ENCODE measurements around the gene OTP.
"Not testable (repeated sequence)": the region's sequence is repeated elsewhere in the genome, so short reads cannot be mapped to it uniquely, and the experiment has no call there.

Gene OTP

GRCh38 chr5:77638763-77639671 is 504 bp upstream of the OTP start:
- FAIRE-seq: no peak

GRCh38 chr5:77637170-77637997 is 1.1 kb downstream of the OTP start:
- no peak for FAIRE-seq

GRCh38 chr5:77636641-77637169 is 1.8 kb downstream of the OTP start:
- no peak for FAIRE-seq

GRCh38 chr5:77635917-77636640 is 2.4 kb downstream of the OTP start:
- no peak for FAIRE-seq

- peak; percentile 90 for FAIRE-seq
Measured at GRCh38 chr5:77635067-77635916, 3.2 kb downstream of the OTP start.

- no peak for FAIRE-seq
Measured at GRCh38 chr5:77633709-77634108, 4.8 kb downstream of the OTP start.

GRCh38 chr5:77633207-77633675 is 5.3 kb downstream of the OTP start:
- FAIRE-seq: peak; percentile 27

GRCh38 chr5:77632526-77633206 is 5.8 kb downstream of the OTP start:
- FAIRE-seq: no peak

- FAIRE-seq: no peak
Measured at GRCh38 chr5:77630114-77630680, 8.3 kb downstream of the OTP start.

- FAIRE-seq: no peak
Measured at GRCh38 chr5:77629509-77630113, 8.9 kb downstream of the OTP start.

GRCh38 chr5:77628840-77629508 is 9.5 kb downstream of the OTP start:
- FAIRE-seq: no peak

GRCh38 chr5:77627869-77628674 is 10.4 kb downstream of the OTP start:
- no peak for FAIRE-seq

- FAIRE-seq: no peak
Measured at GRCh38 chr5:77623203-77623740, 15.2 kb downstream of the OTP start.

- FAIRE-seq: no peak
Measured at GRCh38 chr5:77621440-77621839, 17.1 kb downstream of the OTP start.

- no peak for FAIRE-seq
Measured at GRCh38 chr5:77620405-77620804, 18.1 kb downstream of the OTP start.

GRCh38 chr5:77616920-77617319 is 21.6 kb downstream of the OTP start:
- no peak for FAIRE-seq

GRCh38 chr5:77608927-77609326 is 29.6 kb downstream of the OTP start:
- FAIRE-seq: not testable (repeated sequence)

- no peak for FAIRE-seq
Measured at GRCh38 chr5:77607324-77607723, 31.2 kb downstream of the OTP start.

GRCh38 chr5:77606279-77606678 is 32.2 kb downstream of the OTP start:
- FAIRE-seq: no peak
